GM12878 (cell line): Measurements from ENCODE around the gene CATSPER2.
"Not testable (repeated sequence)": the region's sequence is repeated elsewhere in the genome, so short reads cannot be mapped to it uniquely, and the experiment has no call there.

Experiments used
- CTCF ChIP-seq, 3 experiments: IDR thresholded peaks in 2 of 3; conservative IDR thresholded peaks in 1 of 3; 2 replicates each; pipeline ENCODE4 v1.5.1; 2011; ENCODE audit warnings: low read depth in 3 of 3, low read length in 3 of 3, mild to moderate bottlenecking in 3 of 3, control low read depth in 2 of 3, moderate library complexity in 2 of 3, inconsistent platforms in 1 of 3, mixed read lengths in 1 of 3; ENCODE audit not compliant: control insufficient read depth in 2 of 3, insufficient read depth in 1 of 3; ENCODE audit errors: extremely low read depth in 1 of 3
- MYC ChIP-seq: IDR thresholded peaks from 2 replicates; pipeline ENCODE4 v1.6.1; 2011; ENCODE audit warnings: mild to moderate bottlenecking, low read length, moderate library complexity, inconsistent platforms; ENCODE audit not compliant: insufficient read depth, insufficient replicate concordance, insufficient read length, severe bottlenecking
- POLR2A ChIP-seq: IDR thresholded peaks from 2 replicates; pipeline ENCODE4 v1.6.1; 2011; ENCODE audit warnings: low read depth, mild to moderate bottlenecking, low read length
- ZZZ3 ChIP-seq: IDR thresholded peaks from 2 replicates; pipeline ENCODE4 v1.6.1; 2011; ENCODE audit warnings: low read depth; ENCODE audit not compliant: control insufficient read depth, insufficient read length

GRCh38 chr15:43693148-43694022 is 44.7 kb upstream of the CATSPER2 start, which contains the start of gene CKMT1A:
- TF ChIP-seq CTCF (IDR thresholded peaks at IDR 0.05 in 2 of 3, conservative IDR thresholded peaks at IDR 0.05 in 1 of 3; ENCODE audit: control insufficient read depth in 2 of 3, extremely low read depth in 1 of 3, insufficient read depth in 1 of 3, low read depth in 3 of 3, low read length in 3 of 3); ZZZ3; POLR2A; MYC: not testable (repeated sequence)
